Endodermal cell (in vitro differentiated cells): ENCODE data around the gene HOXD8. TPM values are rescaled to one million over a fixed set of nuclear protein-coding genes. Genes with fewer than 3 reads are reported as not detected.

ENCODE experiments used
- DNase-seq: peaks from one replicate; pipeline ENCODE4 v3.0.0-alpha.2; 2017
- H3K27ac ChIP-seq: 2 replicates; pipeline ENCODE4 v1.5.1; 2013; ENCODE audit warnings: mild to moderate bottlenecking, low read depth, low read length, moderate library complexity
- H3K27me3 ChIP-seq: 2 replicates; pipeline ENCODE4 v1.6.1; 2013; ENCODE audit warnings: mild to moderate bottlenecking, low read length, moderate library complexity; ENCODE audit not compliant: insufficient read depth, control insufficient read depth, poor library complexity, severe bottlenecking
- H3K36me3 ChIP-seq: 2 replicates; pipeline ENCODE4 v1.7.0; 2013; ENCODE audit warnings: mild to moderate bottlenecking, low read length, moderate library complexity; ENCODE audit not compliant: control insufficient read depth, insufficient read depth
- H3K4me1 ChIP-seq: one replicate; pipeline ENCODE4 v1.7.0; 2013; ENCODE audit warnings: low read length; ENCODE audit not compliant: control insufficient read depth, insufficient read depth
- H3K4me3 ChIP-seq: 2 replicates; pipeline ENCODE4 v1.5.1; 2013; ENCODE audit warnings: mild to moderate bottlenecking, low read length, moderate library complexity
- H3K9ac ChIP-seq: 2 replicates; pipeline ENCODE4 v1.6.1; 2013; ENCODE audit warnings: mild to moderate bottlenecking, low read length, moderate library complexity; ENCODE audit not compliant: poor library complexity, severe bottlenecking; ENCODE audit errors: extremely low read depth
- H3K9me3 ChIP-seq: 2 replicates; pipeline ENCODE4 v1.6.1; 2013; ENCODE audit warnings: mild to moderate bottlenecking, low read length, moderate library complexity; ENCODE audit not compliant: control insufficient read depth
- H3K27ac Mint-ChIP-seq: 2 replicates; pipeline ENCODE4 v1.8.0; 2020; ENCODE audit warnings: mixed read lengths
- H3K27me3 Mint-ChIP-seq: 2 replicates; pipeline ENCODE4 v1.8.0; 2021; ENCODE audit warnings: mild to moderate bottlenecking, mixed read lengths; ENCODE audit not compliant: insufficient read depth
- H3K36me3 Mint-ChIP-seq: 2 replicates; pipeline ENCODE4 v1.8.0; 2020; ENCODE audit warnings: low read depth, mixed read lengths
- H3K4me1 Mint-ChIP-seq: 2 replicates; pipeline ENCODE4 v1.8.0; 2020; ENCODE audit warnings: mixed read lengths
- H3K4me3 Mint-ChIP-seq: 2 replicates; pipeline ENCODE4 v1.8.0; 2020; ENCODE audit warnings: mild to moderate bottlenecking, moderate library complexity, mixed read lengths
- H3K9me3 Mint-ChIP-seq: 2 replicates; pipeline ENCODE4 v1.8.0; 2020; ENCODE audit warnings: mild to moderate bottlenecking, mixed read lengths
- WGBS, 2 experiments: methylation state at CpG; one replicate each; pipeline versions ENCODE4 v1.1.5 to v1.1.7; 2013; ENCODE audit warnings: missing lambda C conversion rate in 2 of 2, mixed read lengths in 1 of 2; ENCODE audit not compliant: insufficient coverage in 1 of 2, insufficient read length in 1 of 2; 5-methylcytosine and 5-hydroxymethylcytosine counted together
- total RNA-seq, 2 donors: library from RNA; stranded (reverse); fragmentation: NEBNext Ultra II Directional in 1 of 2; extraction: Animal tissue kit (Norgen Biotek cat#: 25700) in 1 of 2; gene quantifications; 2 replicates in 1 of 2; 3 replicates in 1 of 2; pipeline ENCODE4 v1.2.1, GENCODE V29; 2021
- TF ChIP-seq, protein P1 (sequence below): fragments of 200-600 bp; sonication (generic); conservative IDR thresholded peaks from 2 replicates; pipeline ENCODE4 v1.5.0; 2021; ENCODE audit warnings: antibody characterized with exemption, mild to moderate bottlenecking

HOXD8 gene
- total RNA-seq, 2 donors from 2014 or later = not detected

DNA sequence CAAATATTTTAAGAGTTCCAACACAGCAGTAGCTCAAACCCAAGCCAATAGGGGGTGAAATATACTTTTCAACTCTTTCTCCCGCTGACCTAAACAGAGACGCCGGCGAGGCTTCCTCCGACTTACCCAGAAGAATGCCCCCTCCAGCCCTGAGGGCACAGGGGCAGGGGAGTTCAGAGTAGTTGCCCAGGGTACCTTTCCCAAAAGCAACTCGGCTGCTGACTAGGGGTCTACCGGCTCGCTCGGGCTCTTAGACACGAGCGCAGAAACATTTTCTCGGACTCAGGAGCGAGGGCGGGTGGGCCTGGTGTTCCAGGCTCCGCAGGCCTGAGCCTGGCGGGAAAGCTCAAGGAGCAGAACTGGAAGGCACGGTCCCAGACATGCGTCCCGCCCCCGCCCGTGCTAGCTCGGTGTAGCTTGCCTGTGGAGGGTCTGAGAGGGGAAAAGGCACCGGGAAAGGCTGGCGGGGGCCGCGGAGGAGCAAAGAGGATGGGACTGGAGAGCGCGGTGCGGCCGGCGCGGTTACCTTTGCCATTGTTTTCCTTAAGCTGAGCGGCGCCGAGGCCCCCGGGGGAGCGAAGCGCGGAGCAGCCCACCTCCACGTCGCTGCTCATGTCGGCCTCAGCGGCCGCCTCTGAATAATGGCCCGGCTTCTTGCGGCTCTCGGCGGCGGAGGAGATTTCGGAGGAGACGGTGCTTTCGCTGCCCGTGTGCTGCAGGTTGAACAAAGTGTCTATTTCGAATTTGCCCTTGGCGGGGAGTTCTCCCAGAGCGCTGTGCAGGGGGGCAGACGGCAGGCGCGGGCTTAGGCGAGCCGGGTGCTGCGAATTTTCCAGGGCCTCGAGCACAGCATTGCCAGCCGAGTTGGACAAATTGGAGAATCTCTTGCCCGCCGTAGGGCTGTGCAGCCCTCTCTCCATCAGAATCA lies 46.4 kb upstream of the HOXD8 start:
- H3K9me3 ChIP-seq = no peaks in the 10 kb centered on the region
- no peak overlapping the region for H3K9ac ChIP-seq
- WGBS, 2 experiments = 1 to 2% methylated on average over 44 to 66 of the region's 66 CpGs
- peaks cover 95% of the 10 kb centered on the region for H3K27me3 Mint-ChIP-seq
- H3K4me3 ChIP-seq = peak overlapping the region; percentile 40
- peak overlapping the region; percentile 47 for H3K4me3 Mint-ChIP-seq
- H3K9me3 Mint-ChIP-seq = peaks cover 5% of the 10 kb centered on the region
- peaks cover 97% of the 10 kb centered on the region for H3K27me3 ChIP-seq
- no peak overlapping the region for H3K27ac Mint-ChIP-seq
- TF ChIP-seq, protein P1, sequence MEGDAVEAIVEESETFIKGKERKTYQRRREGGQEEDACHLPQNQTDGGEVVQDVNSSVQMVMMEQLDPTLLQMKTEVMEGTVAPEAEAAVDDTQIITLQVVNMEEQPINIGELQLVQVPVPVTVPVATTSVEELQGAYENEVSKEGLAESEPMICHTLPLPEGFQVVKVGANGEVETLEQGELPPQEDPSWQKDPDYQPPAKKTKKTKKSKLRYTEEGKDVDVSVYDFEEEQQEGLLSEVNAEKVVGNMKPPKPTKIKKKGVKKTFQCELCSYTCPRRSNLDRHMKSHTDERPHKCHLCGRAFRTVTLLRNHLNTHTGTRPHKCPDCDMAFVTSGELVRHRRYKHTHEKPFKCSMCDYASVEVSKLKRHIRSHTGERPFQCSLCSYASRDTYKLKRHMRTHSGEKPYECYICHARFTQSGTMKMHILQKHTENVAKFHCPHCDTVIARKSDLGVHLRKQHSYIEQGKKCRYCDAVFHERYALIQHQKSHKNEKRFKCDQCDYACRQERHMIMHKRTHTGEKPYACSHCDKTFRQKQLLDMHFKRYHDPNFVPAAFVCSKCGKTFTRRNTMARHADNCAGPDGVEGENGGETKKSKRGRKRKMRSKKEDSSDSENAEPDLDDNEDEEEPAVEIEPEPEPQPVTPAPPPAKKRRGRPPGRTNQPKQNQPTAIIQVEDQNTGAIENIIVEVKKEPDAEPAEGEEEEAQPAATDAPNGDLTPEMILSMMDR = no peak
- peaks cover 6% of the 10 kb centered on the region for H3K4me1 ChIP-seq
- no peaks in the 10 kb centered on the region for H3K36me3 ChIP-seq
- peaks cover 53% of the 10 kb centered on the region for H3K4me1 Mint-ChIP-seq
- no peaks in the 10 kb centered on the region for H3K36me3 Mint-ChIP-seq
- H3K27ac ChIP-seq = no peak overlapping the region
- DNase-seq = peak; percentile 80

DNA sequence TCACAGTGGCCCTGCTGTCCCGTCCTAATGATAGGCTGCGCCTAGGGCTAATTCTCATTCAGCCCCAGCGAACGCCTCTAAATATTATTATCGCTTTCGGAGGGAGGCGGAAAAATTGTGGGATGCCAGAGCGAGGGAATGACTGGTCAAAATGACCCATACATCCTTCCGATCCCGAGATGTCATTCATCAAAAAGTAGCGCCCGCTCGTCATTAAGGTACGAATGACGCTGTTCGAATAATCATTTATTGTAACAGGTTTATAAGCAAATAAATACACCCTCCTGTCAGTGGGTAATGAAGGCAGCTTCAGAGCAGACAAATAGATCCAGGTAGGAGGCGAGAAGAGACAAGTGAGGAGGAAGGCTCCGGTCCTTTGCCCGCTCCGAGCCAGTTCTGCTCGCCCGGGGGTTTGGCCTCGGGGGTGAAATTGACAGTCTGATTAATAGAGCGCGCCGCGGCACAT lies 45.7 kb upstream of the HOXD8 start, which contains the start of gene EVX2:
EVX2 (minus strand) TSS at position 167 of the 466 bp plus-strand sequence. CDS start 186 bp downstream, outside the sequence.
- Histone ChIP-seq H3K9ac (no peak within 1 kb of the TSS), H3K4me1 (peaks cover 6% of the 10 kb centered on the region), H3K27ac (no peak within 1 kb of the TSS), H3K36me3 (no peaks in the 10 kb centered on the region), H3K4me3 (peak within 1 kb of the TSS; percentile 64), H3K27me3 (peaks cover 95% of the 10 kb centered on the region), H3K9me3 (no peaks in the 10 kb centered on the region)
- peak within 1 kb of the TSS; percentile 47 for H3K4me3 Mint-ChIP-seq
- H3K27me3 Mint-ChIP-seq = peaks cover 95% of the 10 kb centered on the region
- WGBS, 2 experiments = 3 to 7% methylated on average over 6 to 27 of the region's 27 CpGs
- peaks cover 5% of the 10 kb centered on the region for H3K9me3 Mint-ChIP-seq
- H3K36me3 Mint-ChIP-seq = no peaks in the 10 kb centered on the region
- H3K4me1 Mint-ChIP-seq = peaks cover 51% of the 10 kb centered on the region
- H3K27ac Mint-ChIP-seq = no peak within 1 kb of the TSS
- peak; percentile 52 for DNase-seq
- TF ChIP-seq, protein P1 = no peak

DNA sequence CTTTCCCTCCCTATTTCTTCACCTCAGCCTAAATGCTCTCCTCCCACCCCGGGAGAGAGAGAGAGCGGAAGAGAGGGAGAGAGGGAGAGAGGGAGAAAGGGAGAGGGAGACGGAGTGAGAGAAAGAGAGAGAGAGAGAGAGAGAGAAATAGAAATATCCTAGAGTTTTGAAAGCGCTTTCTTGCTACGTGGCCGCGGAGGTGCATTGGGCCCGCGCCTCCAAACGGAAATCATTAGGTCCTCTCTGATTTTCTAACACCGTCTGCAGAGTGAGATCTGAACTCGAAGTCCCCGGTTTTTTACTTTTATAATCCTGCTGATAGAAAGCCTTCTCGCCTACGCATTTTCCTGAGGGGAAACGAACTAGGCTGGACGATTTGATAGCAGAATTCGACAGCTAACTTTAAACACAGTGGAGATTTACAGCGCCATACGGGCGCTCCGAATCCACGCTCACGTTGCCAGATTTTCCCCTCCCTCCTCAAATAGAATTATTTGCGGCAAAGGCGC lies 44.8 kb upstream of the HOXD8 start:
- no peaks in the 10 kb centered on the region for H3K36me3 ChIP-seq
- H3K9me3 ChIP-seq = no peaks in the 10 kb centered on the region
- H3K27me3 Mint-ChIP-seq = peaks cover 95% of the 10 kb centered on the region
- 2 to 3% methylated on average over 21 to 26 of the region's 26 CpGs for WGBS, 2 experiments
- no peaks in the 10 kb centered on the region for H3K36me3 Mint-ChIP-seq
- no peak overlapping the region for H3K27ac Mint-ChIP-seq
- TF ChIP-seq, protein P1 = no peak
- peak overlapping the region; percentile 64 for H3K4me3 ChIP-seq
- peaks cover 5% of the 10 kb centered on the region for H3K9me3 Mint-ChIP-seq
- peak overlapping the region; percentile 46 for H3K4me3 Mint-ChIP-seq
- H3K4me1 ChIP-seq = peaks cover 12% of the 10 kb centered on the region
- peaks cover 47% of the 10 kb centered on the region for H3K4me1 Mint-ChIP-seq
- no peak overlapping the region for H3K27ac ChIP-seq
- H3K27me3 ChIP-seq = peaks cover 95% of the 10 kb centered on the region
- H3K9ac ChIP-seq = no peak overlapping the region
- peak; percentile 50 for DNase-seq
